AG09319 (cell line): ENCODE data around the gene ZDHHC5.

Experiments
- DNase-seq: peaks from one replicate; pipeline ENCODE4 v3.0.0-alpha.2; 2010; ENCODE audit warnings: low read depth; ENCODE audit errors: extremely low read depth
- TF ChIP-seq, protein P1 (sequence below): IDR thresholded peaks from 2 replicates; pipeline ENCODE4 v1.5.1; 2011; ENCODE audit warnings: low read depth, mild to moderate bottlenecking, inconsistent platforms, low read length, moderate library complexity

ZDHHC5 gene

DNA sequence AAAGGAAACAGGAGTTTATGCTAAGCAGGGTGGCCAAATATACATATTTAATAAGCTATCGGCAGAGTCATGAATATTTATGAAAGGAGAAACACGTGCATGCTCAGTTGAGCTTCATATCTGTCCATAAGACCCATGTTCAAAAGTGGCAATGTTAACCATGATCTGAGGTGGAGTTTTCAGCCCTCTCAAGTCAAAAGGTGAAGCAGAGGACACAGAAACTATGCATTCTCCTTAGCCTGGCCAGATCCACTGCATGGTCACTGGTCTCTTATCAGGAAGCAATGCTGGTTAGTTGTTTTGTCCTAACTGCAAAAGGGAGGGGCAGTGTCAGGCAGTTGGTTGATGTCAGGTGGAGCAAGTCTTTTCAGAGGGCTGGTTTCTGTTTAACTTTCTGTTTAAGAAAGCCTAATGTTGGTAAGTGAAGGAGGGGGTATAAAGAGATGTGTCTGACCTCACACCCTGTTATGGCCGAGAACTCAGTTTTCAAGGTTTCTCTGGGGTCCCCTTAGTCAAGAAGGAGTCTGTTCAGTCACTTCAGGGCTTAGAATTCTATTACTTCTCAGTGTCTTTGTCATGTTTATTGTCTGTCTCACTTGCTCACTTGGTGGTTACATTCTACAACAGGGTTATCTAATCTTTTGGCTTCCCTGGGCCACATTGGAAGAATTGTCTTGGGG is 67.8 kb downstream of the ZDHHC5 start:
- DNase-seq, result no peak
- TF ChIP-seq, protein P1, sequence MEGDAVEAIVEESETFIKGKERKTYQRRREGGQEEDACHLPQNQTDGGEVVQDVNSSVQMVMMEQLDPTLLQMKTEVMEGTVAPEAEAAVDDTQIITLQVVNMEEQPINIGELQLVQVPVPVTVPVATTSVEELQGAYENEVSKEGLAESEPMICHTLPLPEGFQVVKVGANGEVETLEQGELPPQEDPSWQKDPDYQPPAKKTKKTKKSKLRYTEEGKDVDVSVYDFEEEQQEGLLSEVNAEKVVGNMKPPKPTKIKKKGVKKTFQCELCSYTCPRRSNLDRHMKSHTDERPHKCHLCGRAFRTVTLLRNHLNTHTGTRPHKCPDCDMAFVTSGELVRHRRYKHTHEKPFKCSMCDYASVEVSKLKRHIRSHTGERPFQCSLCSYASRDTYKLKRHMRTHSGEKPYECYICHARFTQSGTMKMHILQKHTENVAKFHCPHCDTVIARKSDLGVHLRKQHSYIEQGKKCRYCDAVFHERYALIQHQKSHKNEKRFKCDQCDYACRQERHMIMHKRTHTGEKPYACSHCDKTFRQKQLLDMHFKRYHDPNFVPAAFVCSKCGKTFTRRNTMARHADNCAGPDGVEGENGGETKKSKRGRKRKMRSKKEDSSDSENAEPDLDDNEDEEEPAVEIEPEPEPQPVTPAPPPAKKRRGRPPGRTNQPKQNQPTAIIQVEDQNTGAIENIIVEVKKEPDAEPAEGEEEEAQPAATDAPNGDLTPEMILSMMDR, result no peak

DNA sequence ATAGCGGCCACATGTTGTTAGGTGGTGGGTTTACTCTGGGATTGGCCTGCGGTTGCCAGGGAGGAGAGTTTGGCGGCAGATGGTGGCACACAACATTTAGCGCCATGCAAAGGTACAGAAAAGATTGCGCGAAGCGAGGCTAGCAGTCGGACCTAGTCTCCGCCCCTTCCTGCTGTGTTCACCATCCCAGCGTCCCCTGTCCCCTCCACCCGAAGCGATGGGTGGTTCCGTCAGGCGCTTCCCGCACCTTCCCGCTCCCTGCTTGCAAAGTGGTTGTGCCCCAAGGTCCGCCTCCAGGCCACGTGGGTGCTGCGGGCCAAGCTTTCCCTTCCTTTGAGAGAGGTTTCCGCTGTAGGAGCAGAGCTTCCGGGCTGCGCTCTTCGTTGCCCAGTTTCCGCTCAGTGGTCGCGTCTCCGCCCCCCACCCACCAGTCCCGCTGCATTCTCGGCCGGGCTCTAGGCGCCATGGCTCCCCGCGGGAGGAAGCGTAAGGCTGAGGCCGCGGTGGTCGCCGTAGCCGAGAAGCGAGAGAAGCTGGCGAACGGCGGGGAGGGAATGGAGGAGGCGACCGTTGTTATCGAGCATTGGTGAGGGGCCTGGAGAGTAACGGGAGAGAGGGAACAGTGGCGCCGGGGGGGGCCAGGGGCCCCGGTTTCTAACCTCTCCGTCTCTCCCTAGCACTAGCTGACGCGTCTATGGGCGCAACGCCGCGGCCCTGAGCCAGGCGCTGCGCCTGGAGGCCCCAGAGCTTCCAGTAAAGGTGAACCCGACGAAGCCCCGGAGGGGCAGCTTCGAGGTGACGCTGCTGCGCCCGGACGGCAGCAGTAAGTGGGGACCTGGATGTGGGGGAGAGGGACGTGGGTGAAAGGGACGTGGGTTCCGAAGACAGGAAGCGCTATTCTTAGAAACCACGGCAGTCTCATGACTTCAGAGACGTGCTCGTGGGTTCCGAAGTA is 73.5 kb downstream of the ZDHHC5 start, which contains the start of gene SELENOH:
SELENOH (plus strand) TSS at position 360 of the 955 bp plus-strand sequence; CDS start at position 465, 105 bp downstream.
- DNase-seq, result peak; percentile 93
- TF ChIP-seq, protein P1, result no peak

DNA sequence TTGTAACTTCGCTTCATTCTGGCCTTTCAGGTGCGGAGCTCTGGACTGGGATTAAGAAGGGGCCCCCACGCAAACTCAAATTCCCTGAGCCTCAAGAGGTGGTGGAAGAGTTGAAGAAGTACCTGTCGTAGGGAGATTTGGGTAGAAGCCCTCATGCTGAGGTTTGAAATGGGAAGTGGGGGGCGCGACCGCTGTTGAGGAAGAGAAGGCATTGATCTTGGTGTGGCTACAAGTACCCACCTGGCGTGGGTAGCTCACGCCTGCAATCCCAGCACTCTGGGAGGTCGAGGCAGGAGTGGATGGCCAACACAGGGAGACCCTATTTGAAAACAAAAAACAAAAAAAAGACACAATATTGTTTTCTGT is 74.2 kb downstream of the ZDHHC5 start:
- TF ChIP-seq, protein P1, result no peak
- DNase-seq, result no peak

DNA sequence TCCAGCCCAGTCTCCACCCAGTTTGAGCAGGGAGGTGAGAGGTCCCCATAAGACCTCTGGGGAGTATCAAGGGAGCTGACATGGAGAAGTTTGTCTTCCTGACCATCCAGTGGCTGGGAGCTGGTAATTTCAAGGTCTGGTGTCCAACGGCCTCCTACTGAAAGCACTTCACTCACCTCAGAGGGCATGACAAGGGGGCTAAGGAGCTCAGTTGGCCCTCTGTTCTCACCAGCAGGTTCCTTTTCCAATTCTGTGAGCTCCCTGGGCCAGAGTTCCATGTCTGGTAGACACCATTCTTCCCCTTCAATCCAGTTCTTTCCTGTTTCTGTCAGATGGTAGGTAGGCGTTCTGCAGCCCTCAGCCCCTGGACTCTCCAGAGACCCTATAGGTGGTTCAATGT is 76.4 kb downstream of the ZDHHC5 start:
- no peak for DNase-seq
- TF ChIP-seq, protein P1, result no peak

DNA sequence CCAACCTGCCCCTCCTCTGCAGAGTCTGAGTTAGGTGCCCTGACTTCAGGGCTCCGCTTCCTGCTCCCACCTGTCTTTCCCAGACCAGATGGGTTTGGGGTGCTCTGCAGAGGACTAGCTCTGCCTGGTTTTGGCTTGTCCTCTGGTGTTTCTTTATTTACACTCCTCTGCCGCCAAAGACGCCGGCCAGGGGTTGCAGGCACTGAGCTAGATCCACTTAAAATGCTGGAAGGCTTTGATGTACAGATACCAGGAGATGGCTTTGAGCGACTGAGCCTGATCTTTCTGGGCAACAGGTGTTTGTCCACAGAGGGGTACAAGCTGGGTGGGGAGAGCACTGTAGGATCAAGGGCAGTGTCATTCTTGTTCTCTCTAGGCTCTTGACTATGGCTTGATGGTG is 77.3 kb downstream of the ZDHHC5 start:
- TF ChIP-seq, protein P1, result no peak
- DNase-seq, result no peak

DNA sequence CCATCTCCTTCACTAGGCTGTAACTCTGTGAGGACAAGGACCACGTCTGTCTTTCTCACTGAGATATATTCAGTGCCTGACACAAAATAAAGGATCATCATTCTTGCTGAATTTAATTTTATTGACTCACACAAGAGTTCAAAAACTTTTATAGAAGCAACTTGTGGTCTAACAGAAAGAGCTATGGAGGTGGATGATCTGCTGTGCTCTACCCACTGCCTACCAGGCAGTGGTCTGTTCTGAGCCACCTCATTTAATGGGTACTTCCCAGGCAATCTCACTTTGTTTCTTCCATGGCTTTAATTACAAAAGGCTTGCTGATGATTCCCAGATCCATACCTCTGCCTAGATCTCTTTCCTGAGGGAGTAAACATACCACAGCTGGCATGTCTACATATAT is 79.0 kb downstream of the ZDHHC5 start:
- no peak for DNase-seq
- TF ChIP-seq, protein P1, result no peak
